Activated CD8-positive, alpha-beta T cell treated with anti-CD3 and anti-CD28 coated beads, Interleukin-2, amount 10 ng/mL, durations not matched to agents 7 days and 5 days (primary cell): ENCODE measurements around the gene SLC38A8. TPM values are rescaled to one million over a fixed set of nuclear protein-coding genes. Genes with fewer than 3 reads are reported as not detected.

Experiments used
- ATAC-seq: fragments of 150-1000 bp; cut with Tn5 transposase; one replicate; pipeline ENCODE4 v1.10.0; 2021; ENCODE audit warnings: moderate library complexity
- CTCF ChIA-PET: fragments of 350-600 bp; sonication (Branson Sonifier 250); formaldehyde crosslinking; loops from one replicate; lab custom pipeline; 2021; ENCODE audit warnings: antibody characterized with exemption; lab: Charles Lee
- POLR2A ChIA-PET: fragments of 350-600 bp; sonication (Branson Sonifier 250); formaldehyde crosslinking; loops from one replicate; lab custom pipeline; 2021; ENCODE audit warnings: antibody characterized with exemption; lab: Charles Lee
- DNase-seq: peaks from one replicate; pipeline ENCODE4 v3.0.0-alpha.2; 2020
- H3K27ac Mint-ChIP-seq: one replicate; pipeline ENCODE4 v1.8.0; 2021; ENCODE audit warnings: mild to moderate bottlenecking, mixed read lengths
- H3K27me3 Mint-ChIP-seq: one replicate; pipeline ENCODE4 v1.8.0; 2021; ENCODE audit warnings: low read depth, mixed read lengths
- H3K36me3 Mint-ChIP-seq: one replicate; pipeline ENCODE4 v1.8.0; 2021; ENCODE audit warnings: low read depth, mixed read lengths
- H3K4me1 Mint-ChIP-seq: one replicate; pipeline ENCODE4 v1.8.0; 2021; ENCODE audit warnings: low read depth, mixed read lengths
- H3K4me3 Mint-ChIP-seq: one replicate; pipeline ENCODE4 v1.8.0; 2021; ENCODE audit warnings: mild to moderate bottlenecking, mixed read lengths
- H3K9me3 Mint-ChIP-seq: one replicate; pipeline ENCODE4 v1.8.0; 2022; ENCODE audit warnings: mixed read lengths; ENCODE audit not compliant: insufficient read depth
- total RNA-seq, 2 experiments: library from RNA; stranded (reverse); gene quantifications; one replicate each; pipeline ENCODE4 v1.2.3, GENCODE V29; 2021

SLC38A8 gene
- total RNA-seq, 2 experiments from 2014 or later: not detected

- Mint-ChIP-seq H3K9me3 (no peaks in the 10 kb centered on the region), H3K36me3 (peaks cover 50% of the 10 kb centered on the region), H3K4me1 (peaks cover 8% of the 10 kb centered on the region), H3K27ac (no peak overlapping the region), H3K4me3 (no peak overlapping the region), H3K27me3 (no peaks in the 10 kb centered on the region)
- POLR2A ChIA-PET: interaction anchor here (0.9 kb wide), 1 partner anchor 15 kb away, joined by 3 read pairs; no protein-coding TSS in a partner anchor
- CTCF ChIA-PET: interaction anchor here (0.6 to 2.6 kb wide), 6 partner anchors 16 to 126 kb away, joined by 3 to 10 read pairs (median 3); partner anchors contain the start of genes MBTPS1 and TAF1C
- ATAC-seq (no peak), DNase-seq (no peak)
Measured at GRCh38 chr16:84068783-84069462, 26.3 kb upstream of the SLC38A8 start.

- H3K27me3 Mint-ChIP-seq: no peaks in the 10 kb centered on the region
- CTCF ChIA-PET: interaction anchor here (1.0 kb wide), 1 partner anchor 119 kb away, joined by 5 read pairs; the partner anchor contains the start of gene TAF1C
- no peak overlapping the region for H3K27ac Mint-ChIP-seq
- ATAC-seq: no peak
- no peak for DNase-seq
- peaks cover 8% of the 10 kb centered on the region for H3K4me1 Mint-ChIP-seq
- no peaks in the 10 kb centered on the region for H3K9me3 Mint-ChIP-seq
- no peak overlapping the region for H3K4me3 Mint-ChIP-seq
- H3K36me3 Mint-ChIP-seq: peaks cover 53% of the 10 kb centered on the region
- POLR2A ChIA-PET: interaction anchor here (0.9 kb wide), 1 partner anchor 15 kb away, joined by 3 read pairs; no protein-coding TSS in a partner anchor
Measured at GRCh38 chr16:84068041-84068440, 25.4 kb upstream of the SLC38A8 start.

GRCh38 chr16:84067640-84068039, 25.0 kb upstream of the SLC38A8 start:
- no peaks in the 10 kb centered on the region for H3K9me3 Mint-ChIP-seq
- H3K27ac Mint-ChIP-seq: no peak overlapping the region
- ATAC-seq (no peak), DNase-seq (no peak)
- H3K4me3 Mint-ChIP-seq: no peak overlapping the region
- H3K4me1 Mint-ChIP-seq: peaks cover 9% of the 10 kb centered on the region
- POLR2A ChIA-PET: no interaction called here
- peaks cover 57% of the 10 kb centered on the region for H3K36me3 Mint-ChIP-seq
- CTCF ChIA-PET: interaction anchor here (1.0 to 2.9 kb wide), 4 partner anchors 105 to 119 kb away, joined by 5 to 32 read pairs (median 11); partner anchors contain the start of genes OSGIN1 and TAF1C
- H3K27me3 Mint-ChIP-seq: no peaks in the 10 kb centered on the region

GRCh38 chr16:84065536-84066132, 23.0 kb upstream of the SLC38A8 start:
- ChIA-PET POLR2A (no interaction called here), CTCF (interaction anchor here (0.7 to 4.3 kb wide), 29 partner anchors 9 to 239 kb away, joined by 3 to 32 read pairs (median 5); partner anchors contain the start of genes MBTPS1, OSGIN1, SLC38A8 and TAF1C)
- Mint-ChIP-seq H3K9me3 (no peaks in the 10 kb centered on the region), H3K36me3 (peaks cover 55% of the 10 kb centered on the region), H3K27me3 (no peaks in the 10 kb centered on the region), H3K4me1 (peaks cover 9% of the 10 kb centered on the region), H3K4me3 (no peak overlapping the region), H3K27ac (no peak overlapping the region)
- peak; percentile 45 for ATAC-seq
- peak; percentile 59 for DNase-seq

- POLR2A ChIA-PET: no interaction called here
- DNase-seq (no peak), ATAC-seq (no peak)
- CTCF ChIA-PET: interaction anchor here (0.7 to 4.3 kb wide), 8 partner anchors 9 to 236 kb away, joined by 3 to 17 read pairs (median 4); partner anchors contain the start of gene TAF1C
- Mint-ChIP-seq H3K9me3 (no peaks in the 10 kb centered on the region), H3K4me3 (no peak overlapping the region), H3K27me3 (no peaks in the 10 kb centered on the region), H3K4me1 (peaks cover 4% of the 10 kb centered on the region), H3K36me3 (peaks cover 56% of the 10 kb centered on the region), H3K27ac (no peak overlapping the region)
Measured at GRCh38 chr16:84063980-84064379, 21.4 kb upstream of the SLC38A8 start.

- H3K27ac Mint-ChIP-seq: no peak overlapping the region
- no peaks in the 10 kb centered on the region for H3K9me3 Mint-ChIP-seq
- POLR2A ChIA-PET: no interaction called here
- H3K27me3 Mint-ChIP-seq: no peaks in the 10 kb centered on the region
- peak; percentile 73 for DNase-seq
- peak; percentile 88 for ATAC-seq
- CTCF ChIA-PET: interaction anchor here (0.7 to 4.3 kb wide), 13 partner anchors 8 to 255 kb away, joined by 3 to 17 read pairs (median 4); partner anchors contain the start of genes HSBP1, MBTPS1 and TAF1C
- no peak overlapping the region for H3K4me3 Mint-ChIP-seq
- H3K36me3 Mint-ChIP-seq: peaks cover 48% of the 10 kb centered on the region
- peaks cover 2% of the 10 kb centered on the region for H3K4me1 Mint-ChIP-seq
Measured at GRCh38 chr16:84062734-84063640, 20.4 kb upstream of the SLC38A8 start.

- peaks cover 50% of the 10 kb centered on the region for H3K36me3 Mint-ChIP-seq
- ATAC-seq (no peak), DNase-seq (no peak)
- no peak overlapping the region for H3K27ac Mint-ChIP-seq
- peaks cover 2% of the 10 kb centered on the region for H3K4me1 Mint-ChIP-seq
- H3K4me3 Mint-ChIP-seq: no peak overlapping the region
- no peaks in the 10 kb centered on the region for H3K9me3 Mint-ChIP-seq
- CTCF ChIA-PET: interaction anchor here (0.9 to 1.8 kb wide), 3 partner anchors 20 to 126 kb away, joined by 4 to 6 read pairs (median 4); partner anchors contain the start of genes OSGIN1 and TAF1C
- H3K27me3 Mint-ChIP-seq: no peaks in the 10 kb centered on the region
- POLR2A ChIA-PET: interaction anchor here (0.6 kb wide), 1 partner anchor 181 kb away, joined by 3 read pairs; no protein-coding TSS in a partner anchor
Measured at GRCh38 chr16:84061236-84061819, 18.7 kb upstream of the SLC38A8 start.

- H3K4me3 Mint-ChIP-seq: no peak overlapping the region
- DNase-seq: no peak
- H3K9me3 Mint-ChIP-seq: no peaks in the 10 kb centered on the region
- H3K27ac Mint-ChIP-seq: no peak overlapping the region
- no peak for ATAC-seq
- H3K36me3 Mint-ChIP-seq: peaks cover 49% of the 10 kb centered on the region
- CTCF ChIA-PET: interaction anchor here (1.6 to 2.6 kb wide), 3 partner anchors 103 to 127 kb away, joined by 4 to 11 read pairs (median 6); partner anchors contain the start of genes OSGIN1 and TAF1C
- H3K4me1 Mint-ChIP-seq: peaks cover 2% of the 10 kb centered on the region
- POLR2A ChIA-PET: no interaction called here
- H3K27me3 Mint-ChIP-seq: no peaks in the 10 kb centered on the region
Measured at GRCh38 chr16:84059946-84060901, 17.6 kb upstream of the SLC38A8 start.

- ATAC-seq (no peak), DNase-seq (no peak)
- POLR2A ChIA-PET: no interaction called here
- Mint-ChIP-seq H3K36me3 (peaks cover 45% of the 10 kb centered on the region), H3K27me3 (no peaks in the 10 kb centered on the region), H3K4me1 (peaks cover 2% of the 10 kb centered on the region), H3K4me3 (no peak overlapping the region), H3K27ac (no peak overlapping the region), H3K9me3 (no peaks in the 10 kb centered on the region)
- CTCF ChIA-PET: interaction anchor here (1.2 to 2.6 kb wide), 2 partner anchors 102 to 128 kb away, joined by 3 to 11 read pairs; partner anchors contain the start of gene TAF1C
Measured at GRCh38 chr16:84059111-84059510, 16.5 kb upstream of the SLC38A8 start.

GRCh38 chr16:84058664-84059063, 16.1 kb upstream of the SLC38A8 start:
- H3K27me3 Mint-ChIP-seq: no peaks in the 10 kb centered on the region
- CTCF ChIA-PET: interaction anchor here (1.2 to 2.6 kb wide), 2 partner anchors 102 to 128 kb away, joined by 3 to 11 read pairs; partner anchors contain the start of gene TAF1C
- DNase-seq: no peak
- H3K4me1 Mint-ChIP-seq: peaks cover 2% of the 10 kb centered on the region
- H3K36me3 Mint-ChIP-seq: peaks cover 49% of the 10 kb centered on the region
- no peak overlapping the region for H3K4me3 Mint-ChIP-seq
- no peaks in the 10 kb centered on the region for H3K9me3 Mint-ChIP-seq
- POLR2A ChIA-PET: no interaction called here
- H3K27ac Mint-ChIP-seq: no peak overlapping the region
- ATAC-seq: no peak
